Measurements from ENCODE around the gene FMO4.
"Not testable (repeated sequence)": the region's sequence is repeated elsewhere in the genome, so short reads cannot be mapped to it uniquely, and the experiment has no call there.

Gene FMO4

GRCh38 chr1:171384496-171384895 lies 70.5 kb downstream of the FMO4 start:
- H3K9me3 ChIP-seq (ENCODE audit: control insufficient read depth, insufficient read depth, low read length), result peaks cover 3% of the 10 kb centered on the region; the same call in 1 of the 2 replicates
- H3K4me3 ChIP-seq (ENCODE audit: low read length), result no peak overlapping the region
- H3K9me2 ChIP-seq (replicated peaks; ENCODE audit: control insufficient read depth, low read length), result no peaks in the 10 kb centered on the region
- H3K4me1 ChIP-seq (ENCODE audit: control insufficient read depth, low read length), result no peaks in the 10 kb centered on the region
- no peaks in the 10 kb centered on the region for H3K27me3 ChIP-seq (ENCODE audit: control insufficient read depth, low read length)
- H3K79me2 ChIP-seq (ENCODE audit: control insufficient read depth, low read length), result no peaks in the 10 kb centered on the region
- TF ChIP-seq CTCF (IDR thresholded peaks at IDR 0.05; ENCODE audit: low read depth, low read length, poor library complexity, severe bottlenecking), result no peak
- no peak for TF ChIP-seq EZH2phosphoT487 (IDR thresholded peaks at IDR 0.05; ENCODE audit: borderline replicate concordance, low read length)
- H3K4me2 ChIP-seq (ENCODE audit: low read length), result no peak overlapping the region
- H3K36me3 ChIP-seq (ENCODE audit: control insufficient read depth, low read length), result no peaks in the 10 kb centered on the region
- H4K20me1 ChIP-seq (ENCODE audit: control insufficient read depth, insufficient read depth, low read depth, low read length), result no peaks in the 10 kb centered on the region
- H3K27ac ChIP-seq (ENCODE audit: low read depth, low read length), result no peak overlapping the region
- H3F3A ChIP-seq (ENCODE audit: control insufficient read depth, insufficient read depth), result no peaks in the 10 kb centered on the region

- Histone ChIP-seq H3K79me2 (ENCODE audit: control insufficient read depth, low read length) (no peaks in the 10 kb centered on the region), H3K4me2 (ENCODE audit: low read length) (no peak overlapping the region), H3K9me2 (replicated peaks; ENCODE audit: control insufficient read depth, low read length) (no peaks in the 10 kb centered on the region), H4K20me1 (ENCODE audit: control insufficient read depth, insufficient read depth, low read depth, low read length) (no peaks in the 10 kb centered on the region), H3K9me3 (ENCODE audit: control insufficient read depth, insufficient read depth, low read length) (no peaks in the 10 kb centered on the region), H3K4me1 (ENCODE audit: control insufficient read depth, low read length) (no peaks in the 10 kb centered on the region), H3K27me3 (ENCODE audit: control insufficient read depth, low read length) (no peaks in the 10 kb centered on the region), H3K4me3 (ENCODE audit: low read length) (no peak overlapping the region), H3K36me3 (ENCODE audit: control insufficient read depth, low read length) (no peaks in the 10 kb centered on the region), H3F3A (ENCODE audit: control insufficient read depth, insufficient read depth) (no peaks in the 10 kb centered on the region), H3K27ac (ENCODE audit: low read depth, low read length) (no peak overlapping the region)
- no peak for TF ChIP-seq CTCF (IDR thresholded peaks at IDR 0.05; ENCODE audit: low read depth, low read length, poor library complexity, severe bottlenecking)
- no peak for TF ChIP-seq EZH2phosphoT487 (IDR thresholded peaks at IDR 0.05; ENCODE audit: borderline replicate concordance, low read length)
Observed at GRCh38 chr1:171389171-171389570, 75.2 kb downstream of the FMO4 start.

GRCh38 chr1:171390740-171391139 lies 76.8 kb downstream of the FMO4 start:
- H3K4me3 ChIP-seq (ENCODE audit: low read length); H3K27me3 ChIP-seq (ENCODE audit: control insufficient read depth, low read length); H3K36me3 ChIP-seq (ENCODE audit: control insufficient read depth, low read length); H3F3A ChIP-seq (ENCODE audit: control insufficient read depth, insufficient read depth); H3K4me1 ChIP-seq (ENCODE audit: control insufficient read depth, low read length); H3K9me2 ChIP-seq (replicated peaks; ENCODE audit: control insufficient read depth, low read length); H3K4me2 ChIP-seq (ENCODE audit: low read length); H3K9me3 ChIP-seq (ENCODE audit: control insufficient read depth, insufficient read depth, low read length); H3K79me2 ChIP-seq (ENCODE audit: control insufficient read depth, low read length); H3K27ac ChIP-seq (ENCODE audit: low read depth, low read length); H4K20me1 ChIP-seq (ENCODE audit: control insufficient read depth, insufficient read depth, low read depth, low read length): not testable (repeated sequence)

All from DOHH2 (cell line).